NCI-H1092 (cell line): ENCODE results near the gene EMSY.
"Not testable (repeated sequence)": the region's sequence is repeated elsewhere in the genome, so short reads cannot be mapped to it uniquely, and the experiment has no call there.

ENCODE experiments used
- DNase-seq: peaks from one replicate; lab custom pipeline; 2025; lab: John Stamatoyannopoulos, UW

The EMSY gene

GRCh38 chr11:76444384-76445120, at the start of gene EMSY:
Gene EMSY, plus strand, starts transcription at chr11:76445018. Its CDS starts 1,921 bp downstream, at chr11:76446939.
- peak; percentile 100 for DNase-seq

GRCh38 chr11:76395296-76395695, 49.5 kb upstream of the EMSY start:
- no peak for DNase-seq

- DNase-seq = no peak
These were observed 47.4 kb upstream of the EMSY start for GRCh38 chr11:76397383-76397782.

GRCh38 chr11:76400967-76401366, 43.9 kb upstream of the EMSY start:
- no peak for DNase-seq

GRCh38 chr11:76401484-76401883, 43.3 kb upstream of the EMSY start:
- not testable (repeated sequence) for DNase-seq

- no peak for DNase-seq
These were observed 38.5 kb upstream of the EMSY start for GRCh38 chr11:76406359-76406758.

- peak; percentile 88 for DNase-seq
These were observed 36.5 kb upstream of the EMSY start for GRCh38 chr11:76408171-76408965.

GRCh38 chr11:76410851-76411357, 33.9 kb upstream of the EMSY start:
- no peak for DNase-seq

- no peak for DNase-seq
These were observed 29.7 kb upstream of the EMSY start for GRCh38 chr11:76415073-76415472.

GRCh38 chr11:76419896-76420295, 24.9 kb upstream of the EMSY start:
- DNase-seq = no peak

GRCh38 chr11:76424379-76424778, 20.4 kb upstream of the EMSY start:
- DNase-seq = no peak

- no peak for DNase-seq
These were observed 19.9 kb upstream of the EMSY start for GRCh38 chr11:76424891-76425290.

GRCh38 chr11:76426660-76427059, 18.2 kb upstream of the EMSY start:
- DNase-seq = no peak

- no peak for DNase-seq
These were observed 8.8 kb upstream of the EMSY start for GRCh38 chr11:76436020-76436419.

GRCh38 chr11:76443268-76443980, 1.4 kb upstream of the EMSY start:
- DNase-seq = no peak

- DNase-seq = no peak
These were observed 794 bp upstream of the EMSY start for GRCh38 chr11:76444065-76444383.

- peak; percentile 49 for DNase-seq
These were observed 585 bp downstream of the EMSY start for GRCh38 chr11:76445121-76446084.

- DNase-seq = no peak
These were observed 3.7 kb downstream of the EMSY start for GRCh38 chr11:76448506-76448905.

GRCh38 chr11:76453248-76453647, 8.4 kb downstream of the EMSY start:
- DNase-seq = no peak

- no peak for DNase-seq
These were observed 10.5 kb downstream of the EMSY start for GRCh38 chr11:76455331-76455730.

GRCh38 chr11:76455931-76456330, 11.1 kb downstream of the EMSY start:
- DNase-seq = no peak
